Astrocyte of the cerebellum (primary cell): Measurements from ENCODE around the gene GMPPB.

ENCODE experiments used
- DNase-seq: peaks from one replicate; pipeline ENCODE4 v3.0.0-alpha.2; 2011; ENCODE audit warnings: low read depth
- H3K4me3 ChIP-seq: 2 replicates; pipeline ENCODE4 v1.5.1; 2011; ENCODE audit warnings: mild to moderate bottlenecking, low read depth, low read length, moderate library complexity
- in situ Hi-C: cut with HindIII; loops from 2 replicates; pipeline ENCODE4 v1.10.0; 2017; ENCODE audit warnings: low sequenced_read_pairs
- TF ChIP-seq, protein P1 (sequence below): IDR thresholded peaks from 2 replicates; pipeline ENCODE4 v1.5.1; 2012; ENCODE audit warnings: low read length, low read depth, moderate library complexity, mild to moderate bottlenecking; ENCODE audit errors: missing control alignments

GMPPB gene

GRCh38 chr3:49681232-49681522 is 42.6 kb downstream of the GMPPB start:
- DNase-seq = no peak
- in situ Hi-C loops = no loop called here
- TF ChIP-seq, protein P1, sequence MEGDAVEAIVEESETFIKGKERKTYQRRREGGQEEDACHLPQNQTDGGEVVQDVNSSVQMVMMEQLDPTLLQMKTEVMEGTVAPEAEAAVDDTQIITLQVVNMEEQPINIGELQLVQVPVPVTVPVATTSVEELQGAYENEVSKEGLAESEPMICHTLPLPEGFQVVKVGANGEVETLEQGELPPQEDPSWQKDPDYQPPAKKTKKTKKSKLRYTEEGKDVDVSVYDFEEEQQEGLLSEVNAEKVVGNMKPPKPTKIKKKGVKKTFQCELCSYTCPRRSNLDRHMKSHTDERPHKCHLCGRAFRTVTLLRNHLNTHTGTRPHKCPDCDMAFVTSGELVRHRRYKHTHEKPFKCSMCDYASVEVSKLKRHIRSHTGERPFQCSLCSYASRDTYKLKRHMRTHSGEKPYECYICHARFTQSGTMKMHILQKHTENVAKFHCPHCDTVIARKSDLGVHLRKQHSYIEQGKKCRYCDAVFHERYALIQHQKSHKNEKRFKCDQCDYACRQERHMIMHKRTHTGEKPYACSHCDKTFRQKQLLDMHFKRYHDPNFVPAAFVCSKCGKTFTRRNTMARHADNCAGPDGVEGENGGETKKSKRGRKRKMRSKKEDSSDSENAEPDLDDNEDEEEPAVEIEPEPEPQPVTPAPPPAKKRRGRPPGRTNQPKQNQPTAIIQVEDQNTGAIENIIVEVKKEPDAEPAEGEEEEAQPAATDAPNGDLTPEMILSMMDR = no peak

DNA sequence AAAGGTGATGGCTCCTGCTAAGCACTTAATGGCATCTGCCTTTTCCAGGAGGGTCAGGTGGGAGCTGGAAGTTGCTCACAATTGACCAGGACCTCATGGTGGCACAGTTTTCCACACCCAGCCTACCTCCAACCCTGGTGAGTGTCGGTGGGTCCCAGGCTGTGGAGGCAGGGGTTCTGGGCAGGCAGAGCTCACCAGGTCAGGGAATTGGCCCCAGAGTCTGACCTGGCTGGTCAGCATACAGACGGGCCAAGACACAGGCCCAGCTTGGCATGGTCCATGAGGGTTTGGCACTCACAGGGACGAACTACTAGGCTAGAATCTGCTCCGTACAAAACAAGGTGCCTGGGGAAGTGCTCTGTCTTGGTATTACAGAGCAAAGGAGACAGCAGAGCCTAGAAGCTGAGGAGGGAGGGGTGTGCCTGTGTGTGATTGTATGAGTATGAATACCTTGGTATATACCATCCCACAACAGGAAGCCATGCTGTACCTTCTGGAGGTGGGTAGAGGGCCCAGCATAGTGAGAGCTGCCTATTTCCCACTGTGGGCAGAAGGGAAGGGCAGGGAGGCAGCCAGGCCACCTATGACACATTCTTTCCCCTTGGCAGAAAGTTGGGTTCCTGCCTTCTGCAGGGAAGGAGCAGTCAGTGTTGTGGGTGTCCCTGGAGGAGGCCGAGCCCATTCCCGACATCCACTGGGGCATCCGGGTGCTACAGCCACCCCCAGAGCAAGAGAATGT is 43.1 kb downstream of the GMPPB start:
- in situ Hi-C loops = no loop called here
- no peak for DNase-seq
- TF ChIP-seq, protein P1 = no peak
- H3K4me3 ChIP-seq = no peak overlapping the region

More at GRCh38 chr3:49681232-49681522, 42.6 kb downstream of the GMPPB start:
- no peak overlapping the region for H3K4me3 ChIP-seq

- TF ChIP-seq, protein P1 = no peak
- no peak for DNase-seq
- no peak overlapping the region for H3K4me3 ChIP-seq
- in situ Hi-C loops = no loop called here
Measured at GRCh38 chr3:49675912-49676311, 47.8 kb downstream of the GMPPB start.

DNA sequence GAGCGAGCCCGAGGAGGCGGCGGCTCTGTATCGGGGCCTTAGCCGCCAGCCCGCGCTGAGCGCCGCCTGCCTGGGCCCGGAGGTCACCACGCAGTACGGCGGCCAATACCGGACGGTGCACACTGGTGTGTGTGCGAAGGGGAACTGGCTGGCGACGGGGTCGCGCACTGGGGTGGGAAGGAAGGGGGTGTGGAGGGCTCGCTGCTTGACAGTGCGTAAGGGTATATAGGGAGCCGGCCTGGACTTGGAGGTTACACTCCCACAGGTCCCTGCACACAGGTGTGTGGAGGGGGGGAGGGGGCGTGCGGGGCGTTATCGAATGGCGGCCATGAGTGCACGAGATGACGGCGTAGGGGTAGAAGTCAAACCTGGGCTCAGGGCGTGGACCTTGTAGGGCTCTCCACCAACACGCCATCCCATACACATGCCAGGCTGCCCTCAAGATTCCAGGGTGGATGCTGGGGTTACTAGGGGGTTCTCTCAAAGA is 49.2 kb downstream of the GMPPB start:
- TF ChIP-seq, protein P1 = no peak
- no peak for DNase-seq
- peak overlapping the region; percentile 74 for H3K4me3 ChIP-seq
- in situ Hi-C loops = no loop called here

- peak; percentile 86 for DNase-seq
- TF ChIP-seq, protein P1 = no peak
- in situ Hi-C loops = no loop called here
- H3K4me3 ChIP-seq = peak within 1 kb of the TSS; percentile 74
Measured at GRCh38 chr3:49673715-49674496, 49.8 kb downstream of the GMPPB start, which contains the start of gene APEH. Gene APEH (plus strand): TSS chr3:49674351. CDS start chr3:49674402, 51 bp downstream.

- H3K4me3 ChIP-seq = peak overlapping the region; percentile 74
- in situ Hi-C loops = no loop called here
- DNase-seq = no peak
- TF ChIP-seq, protein P1 = no peak
Measured at GRCh38 chr3:49673121-49673714, 50.5 kb downstream of the GMPPB start.
